Measurements from ENCODE around the gene TFEB. TPM values are rescaled to one million over a fixed set of nuclear protein-coding genes. Genes with fewer than 3 reads are reported as not detected.

Gene TFEB
- total RNA-seq, 1 donor from 2014 or later: 14.9 TPM

GRCh38 chr6:41674231-41675000 lies 61.0 kb downstream of the TFEB start:
- H3K9me3 Mint-ChIP-seq: peaks cover 3% of the 10 kb centered on the region
- H3K4me1 Mint-ChIP-seq: no peaks in the 10 kb centered on the region
- peaks cover 21% of the 10 kb centered on the region for H3K27me3 Mint-ChIP-seq
- H3K4me3 Mint-ChIP-seq: no peak overlapping the region
- H3K27ac Mint-ChIP-seq: no peak overlapping the region
- intact Hi-C loops (cut with micrococcal nuclease): no loop called here
- DNase-seq: no peak
- H3K36me3 Mint-ChIP-seq (ENCODE audit: low read depth): no peaks in the 10 kb centered on the region

- no peaks in the 10 kb centered on the region for H3K36me3 Mint-ChIP-seq (ENCODE audit: low read depth)
- peaks cover 3% of the 10 kb centered on the region for H3K9me3 Mint-ChIP-seq
- H3K27ac Mint-ChIP-seq: no peak overlapping the region
- no peak overlapping the region for H3K4me3 Mint-ChIP-seq
- intact Hi-C loops (cut with micrococcal nuclease): no loop called here
- peaks cover 19% of the 10 kb centered on the region for H3K27me3 Mint-ChIP-seq
- DNase-seq: no peak
- H3K4me1 Mint-ChIP-seq: no peaks in the 10 kb centered on the region
These were observed 61.8 kb downstream of the TFEB start for GRCh38 chr6:41673704-41674000.

GRCh38 chr6:41672816-41673703 lies 62.3 kb downstream of the TFEB start:
- Mint-ChIP-seq H3K27me3 (peaks cover 21% of the 10 kb centered on the region), H3K4me1 (no peaks in the 10 kb centered on the region), H3K9me3 (peaks cover 3% of the 10 kb centered on the region), H3K36me3 (ENCODE audit: low read depth) (no peaks in the 10 kb centered on the region), H3K27ac (no peak overlapping the region), H3K4me3 (no peak overlapping the region)
- intact Hi-C loops (cut with micrococcal nuclease): no loop called here
- DNase-seq: no peak

- Mint-ChIP-seq H3K27ac (no peak overlapping the region), H3K36me3 (ENCODE audit: low read depth) (no peaks in the 10 kb centered on the region), H3K9me3 (peaks cover 3% of the 10 kb centered on the region), H3K4me1 (no peaks in the 10 kb centered on the region), H3K27me3 (peaks cover 26% of the 10 kb centered on the region), H3K4me3 (no peak overlapping the region)
- DNase-seq: no peak
- intact Hi-C loops (cut with micrococcal nuclease): no loop called here
These were observed 63.4 kb downstream of the TFEB start for GRCh38 chr6:41672016-41672415.

GRCh38 chr6:41671376-41671775 lies 64.0 kb downstream of the TFEB start:
- Mint-ChIP-seq H3K4me3 (no peak overlapping the region), H3K4me1 (no peaks in the 10 kb centered on the region), H3K9me3 (peaks cover 3% of the 10 kb centered on the region), H3K36me3 (ENCODE audit: low read depth) (no peaks in the 10 kb centered on the region), H3K27me3 (peaks cover 26% of the 10 kb centered on the region), H3K27ac (no peak overlapping the region)
- intact Hi-C loops (cut with micrococcal nuclease): no loop called here
- no peak for DNase-seq

- Mint-ChIP-seq H3K4me3 (no peak overlapping the region), H3K27ac (no peak overlapping the region), H3K27me3 (peaks cover 24% of the 10 kb centered on the region), H3K9me3 (peaks cover 3% of the 10 kb centered on the region), H3K4me1 (no peaks in the 10 kb centered on the region), H3K36me3 (ENCODE audit: low read depth) (no peaks in the 10 kb centered on the region)
- intact Hi-C loops (cut with micrococcal nuclease): no loop called here
- DNase-seq: no peak
These were observed 64.6 kb downstream of the TFEB start for GRCh38 chr6:41670703-41671360.

GRCh38 chr6:41668968-41669367 lies 66.4 kb downstream of the TFEB start:
- no peaks in the 10 kb centered on the region for H3K36me3 Mint-ChIP-seq (ENCODE audit: low read depth)
- no peak for DNase-seq
- H3K27me3 Mint-ChIP-seq: peaks cover 19% of the 10 kb centered on the region
- no peaks in the 10 kb centered on the region for H3K4me1 Mint-ChIP-seq
- intact Hi-C loops (cut with micrococcal nuclease): no loop called here
- H3K27ac Mint-ChIP-seq: no peak overlapping the region
- H3K4me3 Mint-ChIP-seq: no peak overlapping the region
- H3K9me3 Mint-ChIP-seq: peaks cover 3% of the 10 kb centered on the region

GRCh38 chr6:41667195-41667594 lies 68.2 kb downstream of the TFEB start:
- intact Hi-C loops (cut with micrococcal nuclease): no loop called here
- Mint-ChIP-seq H3K4me1 (no peaks in the 10 kb centered on the region), H3K27me3 (peaks cover 26% of the 10 kb centered on the region), H3K4me3 (no peak overlapping the region), H3K9me3 (peaks cover 3% of the 10 kb centered on the region), H3K27ac (no peak overlapping the region), H3K36me3 (ENCODE audit: low read depth) (no peaks in the 10 kb centered on the region)
- DNase-seq: no peak

- no peak overlapping the region for H3K4me3 Mint-ChIP-seq
- H3K4me1 Mint-ChIP-seq: no peaks in the 10 kb centered on the region
- intact Hi-C loops (cut with micrococcal nuclease): no loop called here
- no peak overlapping the region for H3K27ac Mint-ChIP-seq
- H3K9me3 Mint-ChIP-seq: no peaks in the 10 kb centered on the region
- H3K27me3 Mint-ChIP-seq: peaks cover 27% of the 10 kb centered on the region
- DNase-seq: no peak
- no peaks in the 10 kb centered on the region for H3K36me3 Mint-ChIP-seq (ENCODE audit: low read depth)
These were observed 71.1 kb downstream of the TFEB start for GRCh38 chr6:41664271-41664670.

- no peaks in the 10 kb centered on the region for H3K9me3 Mint-ChIP-seq
- DNase-seq: no peak
- no peaks in the 10 kb centered on the region for H3K4me1 Mint-ChIP-seq
- H3K27me3 Mint-ChIP-seq: peaks cover 27% of the 10 kb centered on the region
- no peak overlapping the region for H3K27ac Mint-ChIP-seq
- H3K4me3 Mint-ChIP-seq: no peak overlapping the region
- intact Hi-C loops (cut with micrococcal nuclease): no loop called here
- no peaks in the 10 kb centered on the region for H3K36me3 Mint-ChIP-seq (ENCODE audit: low read depth)
These were observed 71.8 kb downstream of the TFEB start for GRCh38 chr6:41663568-41663967.

- Mint-ChIP-seq H3K27ac (no peak overlapping the region), H3K4me3 (no peak overlapping the region), H3K4me1 (no peaks in the 10 kb centered on the region), H3K27me3 (peaks cover 19% of the 10 kb centered on the region), H3K9me3 (no peaks in the 10 kb centered on the region), H3K36me3 (ENCODE audit: low read depth) (no peaks in the 10 kb centered on the region)
- DNase-seq: no peak
- intact Hi-C loops (cut with micrococcal nuclease): no loop called here
These were observed 75.5 kb downstream of the TFEB start for GRCh38 chr6:41659935-41660334.

- H3K27me3 Mint-ChIP-seq: peaks cover 19% of the 10 kb centered on the region
- H3K36me3 Mint-ChIP-seq (ENCODE audit: low read depth): no peaks in the 10 kb centered on the region
- DNase-seq: no peak
- no peak overlapping the region for H3K27ac Mint-ChIP-seq
- intact Hi-C loops (cut with micrococcal nuclease): no loop called here
- H3K4me1 Mint-ChIP-seq: no peaks in the 10 kb centered on the region
- H3K4me3 Mint-ChIP-seq: no peak overlapping the region
- no peaks in the 10 kb centered on the region for H3K9me3 Mint-ChIP-seq
These were observed 76.8 kb downstream of the TFEB start for GRCh38 chr6:41658636-41659035.

- no peak overlapping the region for H3K27ac Mint-ChIP-seq
- H3K4me1 Mint-ChIP-seq: no peaks in the 10 kb centered on the region
- intact Hi-C loops (cut with micrococcal nuclease): no loop called here
- H3K9me3 Mint-ChIP-seq: no peaks in the 10 kb centered on the region
- no peaks in the 10 kb centered on the region for H3K36me3 Mint-ChIP-seq (ENCODE audit: low read depth)
- no peak for DNase-seq
- no peak overlapping the region for H3K4me3 Mint-ChIP-seq
- peaks cover 14% of the 10 kb centered on the region for H3K27me3 Mint-ChIP-seq
These were observed 78.0 kb downstream of the TFEB start for GRCh38 chr6:41657131-41658094.
